DND-41 (cell line): Measurements from ENCODE around the gene APLN.

Experiments used
- ATAC-seq: fragments of 200-7000 bp; cut with Tn5 transposase; 3 replicates; pipeline ENCODE4 v1.9.1; 2021; ENCODE audit warnings: low read depth; ENCODE audit not compliant: insufficient read depth
- DNase-seq: peaks from one replicate; pipeline ENCODE4 v3.0.0-alpha.2; 2020
- H2AFZ ChIP-seq: 2 replicates; pipeline ENCODE4 v1.6.0; 2012; ENCODE audit warnings: low read depth, low read length
- H3K27ac ChIP-seq: 2 replicates; pipeline ENCODE4 v1.5.1; 2012; ENCODE audit warnings: low read length, inconsistent platforms
- H3K27me3 ChIP-seq: fragments of 200-600 bp; sonication (generic); 2 replicates; pipeline ENCODE4 v1.6.0; 2012; ENCODE audit warnings: low read length, mild to moderate bottlenecking, inconsistent platforms; ENCODE audit not compliant: insufficient read depth, poor library complexity
- H3K36me3 ChIP-seq: 2 replicates; pipeline ENCODE4 v1.5.1; 2012; ENCODE audit warnings: low read length, inconsistent platforms; ENCODE audit not compliant: insufficient read depth
- H3K4me1 ChIP-seq: 2 replicates; pipeline ENCODE4 v1.5.1; 2012; ENCODE audit warnings: mild to moderate bottlenecking, low read length; ENCODE audit not compliant: insufficient read depth
- H3K4me2 ChIP-seq: 2 replicates; pipeline ENCODE4 v1.6.0; 2012; ENCODE audit warnings: mild to moderate bottlenecking, moderate library complexity, low read length, inconsistent platforms; ENCODE audit not compliant: insufficient read depth
- H3K4me3 ChIP-seq, 2 experiments: fragments of 200-600 bp in 1 of 2; shearing (Covaris generic) in 1 of 2; 2 replicates each; pipeline ENCODE4 v1.5.1; 2012 to 2016; ENCODE audit warnings: inconsistent platforms in 2 of 2, low read length in 2 of 2, mild to moderate bottlenecking in 2 of 2, low read depth in 1 of 2, moderate library complexity in 1 of 2
- H3K79me2 ChIP-seq: 2 replicates; pipeline ENCODE4 v1.6.0; 2012; ENCODE audit warnings: low read length, inconsistent platforms; ENCODE audit not compliant: insufficient read depth
- H3K9ac ChIP-seq: 2 replicates; pipeline ENCODE4 v1.6.0; 2012; ENCODE audit warnings: low read depth, mild to moderate bottlenecking, inconsistent platforms, low read length, moderate library complexity
- H3K9me3 ChIP-seq: 2 replicates; pipeline ENCODE4 v1.5.1; 2012; ENCODE audit warnings: low read length, moderate library complexity, mild to moderate bottlenecking, inconsistent platforms; ENCODE audit not compliant: insufficient read depth, severe bottlenecking
- H4K20me1 ChIP-seq: 2 replicates; pipeline ENCODE4 v1.6.0; 2012; ENCODE audit warnings: low read length; ENCODE audit not compliant: insufficient read depth
- EZH2 ChIP-seq: IDR thresholded peaks from 3 replicates; pipeline ENCODE4 v1.6.1; 2012; ENCODE audit warnings: borderline replicate concordance, low read depth, mild to moderate bottlenecking, moderate library complexity, low read length, inconsistent platforms; ENCODE audit not compliant: severe bottlenecking
- TF ChIP-seq, protein P1 (sequence below): IDR thresholded peaks from 2 replicates; pipeline ENCODE4 v1.5.1; 2012; ENCODE audit warnings: borderline replicate concordance, low read length, moderate library complexity, mild to moderate bottlenecking; ENCODE audit not compliant: poor library complexity, severe bottlenecking; ENCODE audit errors: extremely low read depth

The APLN gene

DNA sequence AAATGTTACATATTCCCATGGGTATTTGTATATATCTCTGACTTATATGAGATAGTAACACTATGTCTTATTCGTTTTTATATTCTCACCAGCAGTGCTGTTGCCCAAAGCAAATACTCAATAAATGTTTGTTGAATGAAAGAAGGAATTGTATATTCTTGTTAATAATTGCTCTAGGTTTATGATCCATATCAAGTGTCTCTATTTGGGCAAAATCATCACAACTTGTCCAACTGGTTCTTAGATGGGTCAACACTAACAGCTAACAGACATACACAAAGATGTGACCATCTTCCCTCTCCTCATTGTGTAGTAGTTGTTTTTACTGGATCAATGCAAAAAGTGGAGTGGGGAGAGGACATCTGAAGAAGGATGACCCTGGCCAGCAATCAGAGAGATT, 6.6 kb upstream of the APLN start:
- DNase-seq: no peak
- ATAC-seq: no peak
- H3K4me3 ChIP-seq: no peak overlapping the region
- no peak overlapping the region for H3K4me2 ChIP-seq
- no peaks in the 10 kb centered on the region for H3K36me3 ChIP-seq
- no peak overlapping the region for H3K9ac ChIP-seq
- H3K27ac ChIP-seq: no peak overlapping the region
- no peaks in the 10 kb centered on the region for H3K79me2 ChIP-seq
- H2AFZ ChIP-seq: no peak overlapping the region
- no peaks in the 10 kb centered on the region for H3K9me3 ChIP-seq
- peaks cover 4% of the 10 kb centered on the region; the same call in 1 of the 2 replicates for H3K4me1 ChIP-seq
- H4K20me1 ChIP-seq: no peaks in the 10 kb centered on the region
- TF ChIP-seq, protein P1, sequence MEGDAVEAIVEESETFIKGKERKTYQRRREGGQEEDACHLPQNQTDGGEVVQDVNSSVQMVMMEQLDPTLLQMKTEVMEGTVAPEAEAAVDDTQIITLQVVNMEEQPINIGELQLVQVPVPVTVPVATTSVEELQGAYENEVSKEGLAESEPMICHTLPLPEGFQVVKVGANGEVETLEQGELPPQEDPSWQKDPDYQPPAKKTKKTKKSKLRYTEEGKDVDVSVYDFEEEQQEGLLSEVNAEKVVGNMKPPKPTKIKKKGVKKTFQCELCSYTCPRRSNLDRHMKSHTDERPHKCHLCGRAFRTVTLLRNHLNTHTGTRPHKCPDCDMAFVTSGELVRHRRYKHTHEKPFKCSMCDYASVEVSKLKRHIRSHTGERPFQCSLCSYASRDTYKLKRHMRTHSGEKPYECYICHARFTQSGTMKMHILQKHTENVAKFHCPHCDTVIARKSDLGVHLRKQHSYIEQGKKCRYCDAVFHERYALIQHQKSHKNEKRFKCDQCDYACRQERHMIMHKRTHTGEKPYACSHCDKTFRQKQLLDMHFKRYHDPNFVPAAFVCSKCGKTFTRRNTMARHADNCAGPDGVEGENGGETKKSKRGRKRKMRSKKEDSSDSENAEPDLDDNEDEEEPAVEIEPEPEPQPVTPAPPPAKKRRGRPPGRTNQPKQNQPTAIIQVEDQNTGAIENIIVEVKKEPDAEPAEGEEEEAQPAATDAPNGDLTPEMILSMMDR: no peak
- no peak for TF ChIP-seq EZH2
- H3K27me3 ChIP-seq: no peaks in the 10 kb centered on the region

- no peaks in the 10 kb centered on the region for H3K36me3 ChIP-seq
- no peak overlapping the region for H2AFZ ChIP-seq
- no peak overlapping the region for H3K4me2 ChIP-seq
- H3K9ac ChIP-seq: no peak overlapping the region
- H3K79me2 ChIP-seq: no peaks in the 10 kb centered on the region
- H3K27ac ChIP-seq: no peak overlapping the region
- H3K4me1 ChIP-seq: peaks cover 19% of the 10 kb centered on the region
- ATAC-seq: no peak
- no peaks in the 10 kb centered on the region for H3K27me3 ChIP-seq
- no peaks in the 10 kb centered on the region for H3K9me3 ChIP-seq
- no peak for DNase-seq
- no peak for TF ChIP-seq EZH2
- TF ChIP-seq, protein P1: no peak
- H3K4me3 ChIP-seq: no peak overlapping the region
- H4K20me1 ChIP-seq: no peaks in the 10 kb centered on the region
Measured at GRCh38 chrX:129659861-129660260, 5.1 kb upstream of the APLN start.

DNA sequence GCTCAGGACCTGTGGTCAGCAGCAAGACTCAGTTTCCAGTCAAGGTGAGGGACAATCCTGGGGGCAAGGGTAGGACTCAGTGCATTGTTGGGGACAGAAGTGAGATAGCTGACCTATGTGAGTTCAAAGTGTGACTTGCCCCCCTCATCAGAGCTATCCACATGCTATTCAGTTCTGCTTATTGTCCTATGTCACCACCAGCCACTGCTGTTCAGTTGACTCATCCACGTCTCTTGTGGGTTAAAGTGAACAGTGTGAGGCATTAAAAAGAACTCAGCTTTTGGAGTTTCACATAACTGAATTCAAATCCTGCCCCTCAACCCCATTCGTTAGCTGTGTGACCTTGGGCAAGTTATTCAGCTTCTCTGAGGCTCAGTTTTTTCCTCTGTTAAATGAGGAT, 4.4 kb upstream of the APLN start:
- DNase-seq (no peak), ATAC-seq (no peak)
- Histone ChIP-seq H3K36me3 (no peaks in the 10 kb centered on the region; the same call in 1 of the 2 replicates), H3K9ac (no peak overlapping the region), H3K27ac (peak overlapping the region; percentile 32; the same call in 1 of the 2 replicates), H3K79me2 (peaks cover 6% of the 10 kb centered on the region; the same call in 1 of the 2 replicates), H3K4me1 (peaks cover 23% of the 10 kb centered on the region), H3K27me3 (no peaks in the 10 kb centered on the region), H3K9me3 (no peaks in the 10 kb centered on the region), H2AFZ (no peak overlapping the region), H3K4me3 (no peak overlapping the region), H4K20me1 (no peaks in the 10 kb centered on the region), H3K4me2 (no peak overlapping the region)
- TF ChIP-seq EZH2: no peak
- TF ChIP-seq, protein P1: no peak

GRCh38 chrX:129658429-129658828, 3.7 kb upstream of the APLN start:
- Histone ChIP-seq H3K36me3 (no peaks in the 10 kb centered on the region; the same call in 1 of the 2 replicates), H3K27ac (no peak overlapping the region), H3K9me3 (no peaks in the 10 kb centered on the region), H3K4me2 (no peak overlapping the region), H3K27me3 (no peaks in the 10 kb centered on the region), H4K20me1 (no peaks in the 10 kb centered on the region), H3K4me3 (no peak overlapping the region), H2AFZ (no peak overlapping the region), H3K4me1 (peaks cover 30% of the 10 kb centered on the region), H3K9ac (no peak overlapping the region), H3K79me2 (peaks cover 10% of the 10 kb centered on the region; the same call in 1 of the 2 replicates)
- TF ChIP-seq, protein P1: no peak
- no peak for TF ChIP-seq EZH2
- ATAC-seq: no peak
- DNase-seq: no peak
